GM21723 (cell line): Measurements from ENCODE around the gene DMRTA1.
"Not testable (repeated sequence)": the region's sequence is repeated elsewhere in the genome, so short reads cannot be mapped to it uniquely, and the experiment has no call there.

Experiments used
- ATAC-seq: cut with Tn5 transposase; IDR thresholded peaks from one replicate; pipeline ENCODE4 v1.9.1; 2021; ENCODE audit warnings: mild to moderate bottlenecking, moderate library complexity; ENCODE audit not compliant: unreplicated experiment

DMRTA1 gene

DNA sequence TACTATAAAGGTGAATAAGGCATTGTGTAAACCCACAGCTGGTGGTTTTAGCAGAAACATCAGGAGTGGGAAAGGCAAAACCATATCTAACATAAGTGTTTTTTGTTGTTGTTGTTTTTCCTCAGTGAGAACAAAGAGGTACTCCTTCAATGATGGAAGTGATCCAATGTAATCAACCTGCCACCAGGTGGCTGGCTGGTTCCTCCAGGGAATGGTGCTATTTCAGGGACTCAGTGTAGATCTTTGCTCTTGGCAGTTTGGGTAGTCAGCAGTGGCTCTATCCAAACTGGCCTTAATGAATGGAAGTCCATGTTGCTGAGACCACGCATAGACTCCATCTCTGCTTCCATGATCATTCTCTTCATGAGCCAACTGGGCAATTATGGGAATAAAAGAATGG, 10.8 kb downstream of the DMRTA1 start:
- no peak for ATAC-seq

DNA sequence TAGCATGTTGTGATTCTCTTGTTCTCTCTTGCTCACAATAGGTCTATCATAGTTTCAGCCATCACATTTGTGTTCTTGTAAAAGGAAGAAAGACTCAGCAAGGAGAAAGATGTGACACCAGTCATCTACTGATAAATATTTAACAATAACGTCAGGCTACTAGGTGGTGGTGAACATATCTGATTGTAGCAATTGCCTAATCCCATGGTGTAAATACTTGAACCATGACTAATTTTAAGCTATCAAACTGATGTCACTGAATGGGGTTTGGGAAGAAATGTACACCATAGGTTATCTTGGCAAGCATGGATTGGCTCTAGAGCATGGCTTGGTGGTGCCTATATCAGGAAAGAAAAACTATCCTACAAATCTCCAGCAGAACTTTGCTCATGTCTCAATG, 16.6 kb downstream of the DMRTA1 start:
- ATAC-seq: no peak

GRCh38 chr9:22469928-22470544, 23.4 kb downstream of the DMRTA1 start:
- ATAC-seq: peak; percentile 91

GRCh38 chr9:22481566-22481965, 34.9 kb downstream of the DMRTA1 start:
- no peak for ATAC-seq

GRCh38 chr9:22483528-22484070, 37.0 kb downstream of the DMRTA1 start:
- ATAC-seq: no peak

- ATAC-seq: not testable (repeated sequence)
Observed at GRCh38 chr9:22496197-22496596, 49.6 kb downstream of the DMRTA1 start.
